ENCODE measurements around the gene KRTAP4-12.
"Not testable (repeated sequence)": the region's sequence is repeated elsewhere in the genome, so short reads cannot be mapped to it uniquely, and the experiment has no call there.

Gene KRTAP4-12

DNA sequence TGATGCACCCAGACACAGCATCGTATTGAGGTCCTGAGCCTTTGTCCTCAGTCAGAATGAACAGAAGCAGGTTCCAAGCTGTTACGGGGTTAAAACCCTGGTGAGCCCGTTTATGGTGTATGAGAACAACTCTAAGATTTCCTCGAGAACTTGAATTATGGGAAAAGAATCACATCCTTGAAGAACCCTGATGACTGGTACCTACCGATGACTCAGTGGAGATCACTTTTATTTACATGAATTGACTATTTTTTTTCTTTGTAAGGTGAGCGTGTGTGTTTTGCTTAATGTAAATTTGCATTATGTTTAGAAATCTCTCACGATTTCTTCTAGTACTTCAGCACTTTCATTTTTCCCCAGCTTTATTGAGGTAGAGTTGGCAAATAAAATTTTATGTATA, 39.8 kb upstream of the KRTAP4-12 start:
- H4K20me1 ChIP-seq (ENCODE audit: insufficient read depth, low read length): no peaks in the 10 kb centered on the region
- H3K4me3 ChIP-seq (ENCODE audit: low read depth, low read length, poor library complexity, severe bottlenecking): no peak overlapping the region
- H3K27me3 ChIP-seq (ENCODE audit: insufficient read depth, low read length): no peaks in the 10 kb centered on the region
- H2AFZ ChIP-seq (ENCODE audit: low read length): no peak overlapping the region
- no peak overlapping the region for H3K4me2 ChIP-seq (ENCODE audit: low read length)
- H3F3A ChIP-seq (ENCODE audit: insufficient read depth, low read length): no peaks in the 10 kb centered on the region
- H3K79me2 ChIP-seq (ENCODE audit: insufficient read depth, low read length): no peaks in the 10 kb centered on the region
- no peak overlapping the region for H3K27ac ChIP-seq (ENCODE audit: low read depth, low read length, poor library complexity, severe bottlenecking)
- no peak overlapping the region for H3K9ac ChIP-seq (ENCODE audit: low read length)
- no peaks in the 10 kb centered on the region for H3K36me3 ChIP-seq (ENCODE audit: insufficient read depth, low read length)
- H3K9me2 ChIP-seq (ENCODE audit: low read depth, low read length): no peaks in the 10 kb centered on the region
- TF ChIP-seq EZH2 (IDR thresholded peaks at IDR 0.05; ENCODE audit: borderline replicate concordance, low read length): no peak
- TF ChIP-seq, protein P1, sequence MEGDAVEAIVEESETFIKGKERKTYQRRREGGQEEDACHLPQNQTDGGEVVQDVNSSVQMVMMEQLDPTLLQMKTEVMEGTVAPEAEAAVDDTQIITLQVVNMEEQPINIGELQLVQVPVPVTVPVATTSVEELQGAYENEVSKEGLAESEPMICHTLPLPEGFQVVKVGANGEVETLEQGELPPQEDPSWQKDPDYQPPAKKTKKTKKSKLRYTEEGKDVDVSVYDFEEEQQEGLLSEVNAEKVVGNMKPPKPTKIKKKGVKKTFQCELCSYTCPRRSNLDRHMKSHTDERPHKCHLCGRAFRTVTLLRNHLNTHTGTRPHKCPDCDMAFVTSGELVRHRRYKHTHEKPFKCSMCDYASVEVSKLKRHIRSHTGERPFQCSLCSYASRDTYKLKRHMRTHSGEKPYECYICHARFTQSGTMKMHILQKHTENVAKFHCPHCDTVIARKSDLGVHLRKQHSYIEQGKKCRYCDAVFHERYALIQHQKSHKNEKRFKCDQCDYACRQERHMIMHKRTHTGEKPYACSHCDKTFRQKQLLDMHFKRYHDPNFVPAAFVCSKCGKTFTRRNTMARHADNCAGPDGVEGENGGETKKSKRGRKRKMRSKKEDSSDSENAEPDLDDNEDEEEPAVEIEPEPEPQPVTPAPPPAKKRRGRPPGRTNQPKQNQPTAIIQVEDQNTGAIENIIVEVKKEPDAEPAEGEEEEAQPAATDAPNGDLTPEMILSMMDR (IDR thresholded peaks at IDR 0.05; ENCODE audit: low read length): no peak
- H3K9me3 ChIP-seq (ENCODE audit: low read length): no peaks in the 10 kb centered on the region
- no peaks in the 10 kb centered on the region for H3K4me1 ChIP-seq (ENCODE audit: insufficient read depth, low read length, severe bottlenecking)

GRCh38 chr17:41160648-41161047, 36.7 kb upstream of the KRTAP4-12 start, which contains the start of gene KRTAP4-4:
KRTAP4-4 (minus strand) TSS chr17:41160748; CDS start chr17:41160691, 57 bp downstream.
- no peaks in the 10 kb centered on the region for H3K9me2 ChIP-seq (ENCODE audit: low read depth, low read length)
- no peaks in the 10 kb centered on the region for H3K79me2 ChIP-seq (ENCODE audit: insufficient read depth, low read length)
- H3K27me3 ChIP-seq (ENCODE audit: insufficient read depth, low read length): no peaks in the 10 kb centered on the region
- no peak within 1 kb of the TSS for H2AFZ ChIP-seq (ENCODE audit: low read length)
- no peak within 1 kb of the TSS for H3K4me3 ChIP-seq (ENCODE audit: low read depth, low read length, poor library complexity, severe bottlenecking)
- H3K4me2 ChIP-seq (ENCODE audit: low read length): no peak within 1 kb of the TSS
- H3F3A ChIP-seq (ENCODE audit: insufficient read depth, low read length): no peaks in the 10 kb centered on the region
- H3K9me3 ChIP-seq (ENCODE audit: low read length): no peaks in the 10 kb centered on the region
- H3K36me3 ChIP-seq (ENCODE audit: insufficient read depth, low read length): no peaks in the 10 kb centered on the region
- H3K4me1 ChIP-seq (ENCODE audit: insufficient read depth, low read length, severe bottlenecking): no peaks in the 10 kb centered on the region
- no peaks in the 10 kb centered on the region for H4K20me1 ChIP-seq (ENCODE audit: insufficient read depth, low read length)
- TF ChIP-seq, protein P1 (IDR thresholded peaks at IDR 0.05; ENCODE audit: low read length): no peak
- no peak for TF ChIP-seq EZH2 (IDR thresholded peaks at IDR 0.05; ENCODE audit: borderline replicate concordance, low read length)
- H3K27ac ChIP-seq (ENCODE audit: low read depth, low read length, poor library complexity, severe bottlenecking): no peak within 1 kb of the TSS
- no peak within 1 kb of the TSS for H3K9ac ChIP-seq (ENCODE audit: low read length)

- not testable (repeated sequence) for H3K4me3 ChIP-seq (ENCODE audit: low read depth, low read length, poor library complexity, severe bottlenecking); H3K27me3 ChIP-seq (ENCODE audit: insufficient read depth, low read length); H4K20me1 ChIP-seq (ENCODE audit: insufficient read depth, low read length)
These were observed 36.2 kb upstream of the KRTAP4-12 start for GRCh38 chr17:41160190-41160589.

DNA sequence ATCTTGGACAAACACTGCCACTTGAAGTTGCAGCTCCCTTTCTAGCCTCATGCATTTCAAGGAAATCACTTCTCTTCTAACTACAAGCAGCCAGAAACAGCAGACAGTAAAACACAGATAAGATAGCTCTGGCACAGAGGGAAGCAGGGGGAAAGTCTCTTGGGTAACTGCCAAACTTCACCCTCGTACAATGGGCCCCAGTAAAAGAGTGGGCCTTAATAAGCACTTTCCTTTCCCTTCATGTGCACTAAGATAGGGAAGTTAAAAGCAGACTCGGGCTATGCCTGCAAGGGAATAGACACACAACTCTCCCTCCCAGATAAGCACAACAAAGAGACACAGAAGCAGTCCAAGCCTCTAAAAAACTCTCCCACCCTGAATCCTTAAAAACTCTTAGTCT, 29.9 kb upstream of the KRTAP4-12 start:
- TF ChIP-seq EZH2 (IDR thresholded peaks at IDR 0.05; ENCODE audit: borderline replicate concordance, low read length): no peak
- TF ChIP-seq, protein P1 (IDR thresholded peaks at IDR 0.05; ENCODE audit: low read length): no peak
- H3K4me1 ChIP-seq (ENCODE audit: insufficient read depth, low read length, severe bottlenecking): no peaks in the 10 kb centered on the region

More at GRCh38 chr17:41160190-41160589, 36.2 kb upstream of the KRTAP4-12 start:
- not testable (repeated sequence) for H3K9me3 ChIP-seq (ENCODE audit: low read length); H2AFZ ChIP-seq (ENCODE audit: low read length); H3K4me1 ChIP-seq (ENCODE audit: insufficient read depth, low read length, severe bottlenecking); H3K27ac ChIP-seq (ENCODE audit: low read depth, low read length, poor library complexity, severe bottlenecking); H3K9me2 ChIP-seq (ENCODE audit: low read depth, low read length); H3K36me3 ChIP-seq (ENCODE audit: insufficient read depth, low read length); H3F3A ChIP-seq (ENCODE audit: insufficient read depth, low read length); H3K9ac ChIP-seq (ENCODE audit: low read length); H3K4me2 ChIP-seq (ENCODE audit: low read length); H3K79me2 ChIP-seq (ENCODE audit: insufficient read depth, low read length)

More for the DNA sequence above, 29.9 kb upstream of the KRTAP4-12 start:
- Histone ChIP-seq H2AFZ (ENCODE audit: low read length) (no peak overlapping the region), H3K4me3 (ENCODE audit: low read depth, low read length, poor library complexity, severe bottlenecking) (no peak overlapping the region), H3F3A (ENCODE audit: insufficient read depth, low read length) (no peaks in the 10 kb centered on the region), H3K27me3 (ENCODE audit: insufficient read depth, low read length) (no peaks in the 10 kb centered on the region), H3K79me2 (ENCODE audit: insufficient read depth, low read length) (no peaks in the 10 kb centered on the region), H3K4me2 (ENCODE audit: low read length) (no peak overlapping the region), H3K9me2 (ENCODE audit: low read depth, low read length) (no peaks in the 10 kb centered on the region), H3K9ac (ENCODE audit: low read length) (no peak overlapping the region), H3K27ac (ENCODE audit: low read depth, low read length, poor library complexity, severe bottlenecking) (no peak overlapping the region), H3K36me3 (ENCODE audit: insufficient read depth, low read length) (no peaks in the 10 kb centered on the region), H4K20me1 (ENCODE audit: insufficient read depth, low read length) (no peaks in the 10 kb centered on the region), H3K9me3 (ENCODE audit: low read length) (no peaks in the 10 kb centered on the region)

Measured in OCI-LY1 (cell line).